SW 1271 (cell line): ENCODE measurements around the gene NTM.

Experiments
- DNase-seq, 2 experiments: peaks; one replicate each; lab custom pipeline; 2025; lab: John Stamatoyannopoulos, UW

Gene NTM

DNA sequence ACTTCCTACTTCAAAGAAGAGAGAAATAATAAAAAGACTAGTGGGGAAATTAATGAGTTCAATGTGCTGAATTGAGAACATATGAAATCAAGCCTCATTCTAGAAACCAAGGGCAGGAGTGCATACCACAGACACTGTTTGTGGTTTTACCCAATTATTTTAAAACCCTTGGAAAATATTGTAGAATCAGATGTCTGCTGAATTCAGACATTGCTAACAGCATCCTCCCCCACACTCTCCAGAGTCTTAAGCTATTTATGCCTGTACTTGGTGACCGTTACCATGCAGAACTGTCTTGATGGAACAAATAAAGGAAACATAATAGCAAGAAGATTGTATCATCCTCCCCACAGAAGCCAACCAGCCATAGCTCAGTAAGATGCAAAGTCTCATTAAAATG lies 850.1 kb downstream of the NTM start:
- DNase-seq, result no peak

DNA sequence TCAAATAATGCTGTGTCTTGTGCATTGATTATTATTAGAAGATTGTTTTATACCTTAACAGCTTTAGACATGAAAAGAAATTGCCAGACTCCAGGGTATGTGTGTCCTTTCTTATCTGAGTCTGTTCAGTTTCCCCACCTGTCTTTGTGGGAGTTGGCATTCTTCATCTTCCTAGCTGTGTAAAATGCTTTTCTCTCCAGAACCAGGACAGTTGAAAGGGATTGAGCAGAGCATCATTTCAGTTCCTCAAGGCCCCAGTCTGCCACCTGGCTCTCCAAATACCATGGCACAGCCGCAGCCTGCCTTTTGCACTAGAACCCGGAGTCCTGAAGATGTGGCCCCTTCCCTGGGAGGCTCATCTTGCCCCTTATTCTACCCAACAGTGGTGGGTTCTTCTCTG lies 851.9 kb downstream of the NTM start:
- no peak for DNase-seq

DNA sequence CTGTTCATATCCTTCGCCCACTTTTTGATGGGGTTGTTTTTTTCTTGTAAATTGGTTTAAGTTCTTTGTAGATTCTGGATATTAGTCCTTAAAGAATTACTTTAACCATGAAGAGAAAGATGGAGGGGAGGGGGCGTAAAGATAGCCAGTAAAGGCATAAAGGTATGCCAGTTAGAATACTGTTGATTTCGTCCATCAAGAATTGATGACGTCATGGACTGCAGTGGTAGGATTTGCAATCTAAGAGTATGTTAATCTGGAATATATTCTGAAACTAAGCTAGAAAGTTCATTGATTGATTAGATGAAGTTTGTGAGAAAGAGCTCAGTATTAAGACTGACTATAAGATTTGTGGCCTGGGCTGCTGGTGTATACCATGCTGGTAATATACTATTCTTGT lies 856.1 kb downstream of the NTM start:
- DNase-seq, result no peak

DNA sequence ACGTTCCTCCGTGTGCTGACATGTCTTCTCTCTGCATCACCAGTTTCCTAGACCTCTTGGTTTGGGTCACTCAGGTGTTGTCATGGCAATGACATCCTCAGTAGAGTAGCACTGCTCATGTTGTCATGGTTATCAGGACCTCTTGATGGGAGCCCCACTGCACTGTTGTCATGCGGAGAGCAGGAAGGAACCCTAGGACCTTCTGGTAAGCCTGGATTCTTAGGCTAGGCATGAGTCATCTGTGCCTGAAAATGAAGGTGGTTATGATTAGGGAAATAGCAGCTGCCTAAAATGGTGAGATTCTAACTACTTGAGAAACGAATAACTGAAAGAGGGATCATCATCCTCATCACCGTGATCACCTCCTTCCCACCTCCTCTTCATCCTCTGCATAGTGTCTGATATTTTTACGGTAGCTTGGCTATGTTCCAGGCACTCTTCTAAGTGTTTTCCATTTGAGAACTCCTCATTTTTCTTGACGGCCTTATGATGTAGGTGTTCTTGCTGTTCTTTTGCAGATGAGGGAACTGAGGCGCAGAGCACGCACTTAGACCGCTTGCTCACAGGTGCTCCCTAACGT lies 858.4 kb downstream of the NTM start:
- DNase-seq, result no peak

DNA sequence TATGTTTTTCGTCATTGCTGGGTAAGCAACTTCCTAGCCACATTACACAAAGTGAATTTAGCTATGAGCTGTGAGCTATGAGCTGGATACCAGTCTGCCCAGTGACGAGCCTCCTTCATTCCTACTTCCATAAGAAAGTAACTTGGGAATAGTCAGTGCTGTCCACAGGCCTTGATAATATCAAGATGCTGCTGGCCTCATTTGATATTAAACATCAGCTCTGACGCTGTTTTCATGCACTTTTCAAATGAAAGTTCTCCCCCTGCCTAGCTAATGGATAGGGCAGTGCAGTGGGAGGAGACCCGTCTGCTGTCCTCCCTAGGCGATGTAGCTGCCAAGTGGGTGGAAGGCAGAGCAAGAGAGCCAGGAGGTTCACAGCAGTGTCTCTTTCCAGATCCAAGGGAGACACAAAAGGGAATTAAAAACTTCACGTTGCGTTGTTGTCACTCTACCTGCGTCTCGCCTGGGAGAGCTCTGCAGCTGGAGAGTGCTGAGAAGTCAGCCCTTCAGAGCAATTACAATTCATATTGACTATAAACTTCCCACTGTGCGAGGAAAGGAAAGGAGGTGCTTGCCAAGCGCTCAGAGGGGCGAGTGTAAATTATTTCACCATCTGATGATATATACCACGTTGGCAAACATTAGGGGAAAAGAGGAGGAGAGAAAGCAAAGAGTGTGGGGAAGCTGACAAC lies 861.4 kb downstream of the NTM start:
- no peak for DNase-seq

DNA sequence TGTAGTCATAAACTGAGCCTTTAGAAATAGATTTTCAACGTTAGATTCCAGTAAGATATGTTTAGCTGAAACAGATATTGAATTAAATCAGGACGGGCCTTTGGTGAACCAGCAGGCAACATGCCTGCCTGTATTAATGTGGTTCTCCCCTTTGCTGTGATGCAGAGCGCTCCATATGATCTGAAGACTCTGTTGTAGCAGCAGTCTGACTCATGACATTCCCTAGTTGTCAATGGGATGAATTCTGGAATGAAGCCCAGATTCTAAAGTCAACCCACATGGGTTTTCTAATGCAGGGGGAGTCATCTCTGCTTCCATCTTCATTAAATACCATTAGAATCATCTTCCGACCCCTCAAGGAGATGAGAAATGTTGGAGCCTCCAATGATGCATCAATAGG lies 864.5 kb downstream of the NTM start:
- no peak for DNase-seq

DNA sequence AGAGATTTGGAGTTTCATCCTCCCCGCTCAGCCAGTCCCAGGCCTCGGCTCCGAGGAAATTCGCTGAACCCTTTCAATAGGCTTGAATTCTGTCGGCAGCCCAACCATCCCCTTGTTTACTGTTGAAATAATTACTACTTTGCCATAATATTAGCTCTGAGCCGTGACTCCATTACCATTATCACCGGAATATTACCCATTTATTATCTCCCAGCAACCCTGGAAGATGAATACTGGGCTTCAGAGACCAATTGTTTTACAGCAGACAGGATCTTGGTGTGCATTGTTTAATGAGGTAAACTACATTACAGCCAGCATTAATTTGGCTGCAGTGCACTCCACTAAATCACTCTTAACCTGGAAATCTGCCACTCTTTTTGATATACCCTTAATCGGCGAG lies 867.4 kb downstream of the NTM start:
- no peak for DNase-seq

DNA sequence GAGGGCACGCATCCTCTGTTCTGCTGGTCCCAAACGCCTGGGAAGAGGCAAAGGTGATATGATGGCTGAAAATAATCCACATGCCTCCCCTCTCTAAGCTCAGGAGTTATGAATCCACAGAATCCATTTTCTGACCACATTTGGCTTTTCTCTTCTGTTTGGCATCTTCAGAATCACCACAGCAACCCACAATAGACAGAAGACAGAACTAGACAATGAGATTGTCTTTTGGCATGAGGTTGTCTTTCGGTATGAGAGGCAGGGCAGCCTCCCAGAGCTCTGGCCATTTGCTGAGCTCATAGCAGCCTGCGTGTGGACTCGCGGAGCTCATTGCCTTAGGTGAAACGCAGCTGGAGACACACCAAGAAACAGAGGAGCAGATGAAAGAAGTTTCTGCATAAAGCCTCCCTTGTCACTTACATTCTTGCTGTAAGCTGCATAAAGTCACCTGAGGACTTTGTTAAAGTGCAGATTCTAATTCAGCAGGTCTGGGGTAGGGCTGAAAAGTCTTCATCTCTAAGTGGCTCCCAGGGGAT lies 868.0 kb downstream of the NTM start:
- no peak for DNase-seq

DNA sequence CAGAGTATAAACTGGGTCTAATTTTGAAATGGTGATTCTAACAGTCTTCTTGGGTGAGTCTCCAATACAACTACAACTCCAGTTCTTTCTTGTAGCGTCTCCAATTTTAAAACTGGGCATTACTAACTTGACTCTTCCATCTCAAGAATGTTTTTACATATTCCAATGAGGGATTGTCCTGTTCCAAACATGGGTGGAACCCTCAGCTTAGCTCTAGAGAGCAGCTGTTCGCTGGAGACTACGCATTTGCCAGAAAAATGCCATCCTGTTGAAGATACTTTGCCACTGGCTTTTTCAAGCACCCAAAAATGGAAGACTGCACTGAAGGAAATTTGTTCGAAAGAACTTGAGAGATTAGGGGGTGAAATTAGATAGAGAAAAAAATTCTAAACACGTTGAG lies 870.0 kb downstream of the NTM start:
- no peak for DNase-seq

DNA sequence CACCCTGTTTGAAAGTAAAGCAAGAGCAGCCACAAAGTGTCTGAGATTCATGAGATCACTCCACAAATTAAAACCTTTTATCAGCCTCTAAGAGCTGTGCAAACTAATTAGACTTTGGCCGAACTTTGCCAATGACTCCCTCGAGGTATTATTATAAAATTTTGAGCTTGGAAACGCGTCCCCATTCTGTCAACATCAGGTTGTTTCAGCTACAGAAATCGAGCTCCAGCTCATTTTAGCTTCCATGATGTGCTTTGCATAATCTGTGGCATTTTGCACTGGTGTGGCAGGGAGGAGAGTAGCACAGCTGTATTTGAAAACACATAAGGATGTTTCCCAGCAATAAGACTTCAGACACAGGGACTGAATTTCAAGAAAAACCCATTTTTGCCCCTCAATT lies 872.2 kb downstream of the NTM start:
- no peak for DNase-seq

DNA sequence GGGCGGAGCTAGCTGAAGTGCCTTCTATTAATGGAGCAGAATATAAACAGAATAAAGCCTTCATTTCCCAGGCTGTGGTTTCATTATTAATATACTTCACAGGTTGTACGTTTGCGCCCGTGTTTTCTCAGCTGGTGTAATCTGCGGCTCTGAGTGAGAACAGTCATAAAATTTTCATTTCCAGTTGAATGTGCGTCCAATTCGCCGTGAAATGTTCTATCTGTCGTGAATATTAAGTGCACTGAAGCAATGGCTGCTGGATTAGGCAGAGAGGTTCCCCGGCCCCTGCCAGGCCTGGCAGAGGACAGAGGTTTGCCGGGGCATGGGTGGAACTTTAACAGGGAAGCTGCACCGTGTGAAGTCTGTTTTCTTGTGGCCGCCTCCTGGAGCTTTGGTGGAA lies 874.4 kb downstream of the NTM start:
- DNase-seq, result no peak

DNA sequence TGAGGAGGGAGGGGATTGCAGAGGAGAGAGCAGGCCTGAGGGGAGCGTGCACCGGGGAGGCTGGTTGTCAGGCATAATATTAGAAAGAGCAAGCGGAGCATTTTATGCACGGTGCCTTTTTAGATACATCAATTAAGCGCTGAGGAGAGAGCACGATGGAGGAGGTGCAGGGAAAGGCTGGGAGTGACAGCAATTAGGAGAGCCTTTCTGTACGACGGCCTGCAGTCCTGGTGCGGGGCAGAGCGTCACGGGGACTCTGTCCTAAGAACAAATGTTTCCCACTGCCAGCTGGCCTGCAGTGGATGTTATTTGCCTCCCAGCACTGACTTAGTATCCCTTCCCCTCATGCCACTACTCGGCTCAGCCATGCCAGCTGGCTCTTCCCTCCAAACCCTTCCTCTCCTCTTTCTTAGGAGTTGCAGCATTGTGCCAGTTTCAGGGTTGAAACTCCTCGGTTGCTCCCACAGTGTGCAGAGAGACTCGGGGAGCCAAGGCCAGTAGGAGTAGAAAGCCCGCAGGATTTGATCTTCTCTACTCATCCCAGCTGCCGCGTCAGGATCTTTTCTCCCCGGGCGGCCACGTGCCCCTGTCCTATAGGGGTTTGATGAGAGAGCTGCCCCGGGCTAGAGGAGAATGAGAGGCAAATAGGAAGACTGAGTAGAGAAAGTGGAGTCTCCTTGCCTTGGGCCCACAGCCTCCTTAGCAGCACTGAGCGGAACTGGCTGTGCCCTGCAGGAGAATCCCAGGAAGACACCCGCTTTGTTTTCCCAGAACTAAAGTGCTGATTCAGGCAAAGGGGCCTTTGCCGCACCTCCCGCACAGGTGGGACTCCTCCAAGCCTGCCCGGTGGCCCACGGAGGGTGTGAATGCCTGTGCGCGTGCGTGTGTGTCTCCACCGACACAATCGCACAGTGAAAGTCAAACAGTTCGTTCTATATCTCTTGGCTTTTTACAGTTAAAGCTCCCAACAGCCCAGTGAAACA lies 875.3 kb downstream of the NTM start:
- DNase-seq, result no peak

DNA sequence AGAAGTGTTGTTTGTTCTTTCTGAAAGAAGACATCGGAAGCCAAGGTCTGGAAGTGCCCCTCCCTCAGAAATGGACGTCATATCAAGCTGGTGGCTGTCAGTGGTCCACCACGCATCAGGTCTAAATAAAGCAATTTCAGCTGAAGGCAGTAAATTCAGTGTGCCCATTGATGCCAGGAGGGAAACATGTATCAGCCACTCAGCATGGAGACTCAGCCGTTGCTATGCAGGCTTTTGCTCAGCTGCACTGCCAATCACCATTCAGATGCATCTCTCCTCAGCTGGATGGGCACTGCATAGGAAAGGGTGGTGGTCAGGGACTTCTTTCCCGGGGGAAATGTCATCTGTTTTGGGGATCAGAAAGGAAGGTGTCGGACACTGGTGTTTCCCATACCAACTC lies 878.2 kb downstream of the NTM start:
- DNase-seq, result no peak

DNA sequence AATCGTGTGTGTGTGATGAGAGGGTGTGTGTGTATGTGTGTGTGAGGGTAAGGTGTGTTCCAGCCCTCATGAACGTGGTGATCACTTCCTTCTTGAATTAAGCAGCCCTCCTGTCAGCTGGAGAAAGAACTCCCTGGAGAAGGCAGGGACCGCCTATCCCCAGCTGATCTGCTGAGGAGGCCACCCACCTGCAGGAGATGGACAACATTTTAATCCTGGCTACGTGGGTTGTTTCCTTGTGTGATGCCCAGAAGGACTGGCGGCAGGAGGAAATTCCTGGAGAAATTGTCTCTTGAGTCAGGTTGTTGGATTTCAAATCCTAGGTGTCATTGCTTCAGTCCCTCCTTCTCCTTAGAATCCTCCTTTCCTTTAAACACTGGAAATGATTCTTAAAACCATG lies 878.8 kb downstream of the NTM start:
- DNase-seq, result no peak

DNA sequence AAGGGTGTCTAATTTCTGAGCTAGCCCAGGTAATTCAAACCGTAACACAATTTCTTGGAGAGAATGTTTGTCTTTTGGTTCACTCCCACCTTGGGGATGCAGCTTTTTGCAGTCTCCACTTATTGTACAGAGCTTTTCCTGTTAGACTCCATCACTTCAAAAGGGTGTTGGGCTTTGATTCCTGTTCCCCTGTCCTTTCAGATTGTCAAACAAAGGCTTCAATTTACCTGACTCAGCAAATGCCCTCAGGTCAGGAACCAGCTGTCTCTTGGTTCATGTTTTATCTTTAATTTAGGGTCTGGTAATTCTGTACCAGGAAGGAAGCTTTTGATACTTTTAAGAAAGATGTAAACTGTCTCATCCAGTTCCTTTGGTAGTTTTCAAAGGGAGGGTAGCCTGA lies 880.6 kb downstream of the NTM start:
- DNase-seq, result no peak

DNA sequence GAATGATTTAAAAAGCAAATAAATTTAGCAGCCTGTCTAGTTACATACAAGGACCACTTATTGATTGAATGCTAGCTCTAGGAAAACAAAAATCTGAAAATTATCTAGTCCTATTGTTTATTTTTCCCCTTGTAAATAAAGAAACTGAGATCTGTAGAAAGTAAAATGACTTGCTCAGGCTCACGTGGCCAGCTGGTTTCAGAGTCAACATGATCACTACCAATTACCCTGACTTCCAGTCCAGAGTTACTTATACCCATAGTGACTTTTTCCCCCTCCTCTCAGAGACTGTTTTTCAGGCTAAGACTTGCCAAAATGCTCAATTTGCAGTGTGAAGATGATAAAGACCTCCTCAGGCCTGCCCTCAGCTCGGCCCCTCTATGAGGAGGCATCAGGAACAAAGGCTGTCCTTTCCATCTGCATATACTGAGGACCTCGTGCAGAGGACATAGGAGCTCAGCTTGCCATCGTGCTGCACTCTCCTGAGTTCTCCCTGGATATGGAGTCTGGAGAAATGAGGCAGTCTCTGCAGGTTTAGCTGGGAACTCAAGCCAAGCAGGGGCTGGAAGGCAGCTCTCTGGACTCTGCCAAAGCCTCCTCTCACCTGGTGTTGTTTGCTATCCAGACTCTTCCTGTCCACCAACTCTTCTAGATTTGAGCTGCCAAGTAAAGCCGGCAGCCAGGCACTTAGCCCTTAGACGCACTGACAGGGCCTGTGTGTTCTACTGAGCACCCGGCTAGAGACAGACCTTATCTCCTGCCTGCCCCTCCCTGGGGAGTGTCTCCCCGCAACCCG lies 883.3 kb downstream of the NTM start:
- DNase-seq, result no peak

DNA sequence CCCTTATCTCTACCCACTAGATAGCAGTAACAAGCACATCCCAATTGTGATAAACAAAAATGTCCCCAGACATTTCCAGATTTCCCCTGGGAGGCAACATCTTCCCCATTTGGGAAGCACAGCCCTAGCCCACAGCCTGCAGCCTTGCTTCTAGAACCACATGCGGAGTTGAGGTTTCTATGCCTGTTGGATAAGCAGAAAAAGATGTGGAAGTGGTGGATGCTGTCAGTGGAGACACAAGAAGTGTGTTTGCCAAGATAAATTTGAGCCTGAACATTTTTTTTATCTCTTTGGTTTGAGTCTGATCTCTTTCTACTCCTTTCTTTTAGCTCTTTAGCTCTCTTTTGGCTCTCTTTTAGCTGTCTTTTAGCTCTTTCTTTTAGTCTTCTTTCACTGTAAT lies 884.5 kb downstream of the NTM start:
- DNase-seq, result no peak

DNA sequence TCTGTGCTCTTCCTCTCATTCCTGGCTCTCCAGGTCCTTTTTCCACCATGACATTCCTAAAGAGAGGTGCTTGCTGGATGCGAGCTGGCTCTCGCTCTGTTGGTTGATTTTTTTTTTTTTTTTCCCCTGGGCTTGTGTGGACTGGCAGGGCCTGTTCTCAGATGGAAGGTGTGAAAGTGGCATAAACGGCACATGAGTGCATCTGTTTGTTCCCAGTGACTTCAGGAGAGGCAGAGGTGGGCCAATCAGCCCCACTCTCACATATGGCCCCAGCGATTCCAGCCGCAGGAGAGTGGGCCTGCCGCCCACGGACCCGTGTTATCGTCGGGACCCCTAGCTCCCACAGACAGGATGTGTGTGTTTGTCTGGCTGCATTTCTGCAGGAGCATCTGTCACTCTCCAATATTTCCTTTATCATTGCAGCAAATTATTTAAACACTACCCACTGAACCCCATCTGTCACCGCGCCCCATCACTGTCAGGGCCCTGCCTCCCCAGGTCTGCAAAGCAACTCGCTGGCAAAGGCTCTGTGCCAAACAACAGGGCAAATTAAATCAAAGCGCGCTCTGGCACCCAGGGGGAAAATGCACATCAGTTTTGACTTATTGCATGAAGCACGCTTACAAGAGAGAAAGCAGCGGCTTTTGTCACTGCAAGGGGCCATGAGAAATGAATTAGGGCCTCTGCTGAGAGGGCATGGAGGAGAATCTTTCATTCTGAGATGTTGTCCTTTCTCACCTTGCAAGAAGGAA lies 886.3 kb downstream of the NTM start:
- no peak for DNase-seq

DNA sequence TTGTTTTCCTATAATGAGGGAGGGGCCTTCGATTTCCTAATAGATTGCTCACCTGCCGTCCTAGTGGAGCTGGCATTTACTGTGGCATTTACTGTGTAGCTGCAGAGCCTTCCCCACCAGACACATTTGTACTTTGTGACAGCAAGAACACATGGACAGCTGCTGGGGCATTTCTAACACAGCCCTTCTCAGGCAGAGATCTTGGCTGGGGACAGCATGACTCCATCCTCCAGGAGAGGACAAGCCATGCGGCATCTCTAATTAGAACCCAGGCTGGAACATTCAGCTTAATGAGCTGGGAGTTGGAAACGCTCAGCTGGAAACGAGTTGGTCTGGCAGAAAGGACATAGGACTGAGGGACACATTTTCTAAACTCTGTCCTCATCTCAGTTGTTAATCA lies 887.5 kb downstream of the NTM start:
- DNase-seq, result no peak

DNA sequence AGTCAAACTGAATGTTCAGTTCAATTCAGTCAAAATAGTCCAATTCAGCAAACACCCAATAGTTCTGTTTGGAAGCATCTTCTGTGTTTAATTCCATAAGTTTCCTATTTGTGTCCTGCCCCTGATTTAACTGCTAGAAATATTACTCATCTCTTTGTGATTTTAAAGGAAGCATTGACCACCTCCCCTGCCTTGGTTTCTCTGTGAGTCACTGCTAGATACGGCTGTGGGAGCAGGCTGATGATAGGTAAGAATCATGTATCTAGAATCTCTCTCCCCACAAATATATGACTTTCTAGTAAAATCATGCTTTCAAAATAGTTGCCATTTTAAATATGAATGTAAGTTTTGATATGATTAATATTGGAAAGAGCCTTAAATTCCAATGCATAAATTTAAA lies 888.5 kb downstream of the NTM start:
- DNase-seq, result no peak

DNA sequence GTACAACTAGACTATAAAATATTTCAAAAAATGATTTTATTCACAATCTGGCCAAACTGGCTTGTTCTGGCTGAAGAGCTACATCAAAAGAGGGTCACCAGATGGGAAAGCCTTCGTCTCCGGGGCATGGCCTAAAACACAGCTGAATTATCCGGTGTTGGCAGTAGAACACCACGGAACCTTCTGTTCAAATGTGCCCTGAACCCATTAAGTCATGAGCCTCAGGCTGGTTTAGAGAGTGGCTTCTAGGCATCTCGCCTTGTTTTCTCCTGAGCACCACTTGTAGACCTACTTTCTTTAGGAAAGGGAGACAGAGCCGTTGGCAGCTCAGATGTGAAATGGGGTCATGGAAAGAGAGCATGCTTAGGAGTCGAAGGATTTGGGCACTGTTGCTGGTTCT lies 890.2 kb downstream of the NTM start:
- DNase-seq, result no peak
